NCI-H146 (cell line): ENCODE measurements around the gene PCDHGA2.
"Not testable (repeated sequence)": the region's sequence is repeated elsewhere in the genome, so short reads cannot be mapped to it uniquely, and the experiment has no call there.

Experiments used
- DNase-seq: peaks from one replicate; lab custom pipeline; 2025; lab: John Stamatoyannopoulos, UW

The PCDHGA2 gene

DNA sequence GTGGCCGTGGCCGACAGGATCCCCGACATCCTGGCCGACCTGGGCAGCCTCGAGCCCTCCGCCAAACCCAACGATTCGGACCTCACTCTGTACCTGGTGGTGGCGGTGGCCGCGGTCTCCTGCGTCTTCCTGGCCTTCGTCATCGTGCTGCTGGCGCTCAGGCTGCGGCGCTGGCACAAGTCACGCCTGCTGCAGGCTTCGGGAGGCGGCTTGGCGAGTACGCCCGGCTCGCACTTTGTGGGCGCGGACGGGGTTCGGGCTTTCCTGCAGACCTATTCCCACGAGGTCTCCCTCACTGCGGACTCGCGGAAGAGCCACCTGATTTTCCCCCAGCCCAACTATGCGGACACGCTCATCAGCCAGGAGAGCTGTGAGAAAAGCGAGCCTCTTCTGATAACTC lies 7.5 kb downstream of the PCDHGA2 start:
- DNase-seq: not testable (repeated sequence)

DNA sequence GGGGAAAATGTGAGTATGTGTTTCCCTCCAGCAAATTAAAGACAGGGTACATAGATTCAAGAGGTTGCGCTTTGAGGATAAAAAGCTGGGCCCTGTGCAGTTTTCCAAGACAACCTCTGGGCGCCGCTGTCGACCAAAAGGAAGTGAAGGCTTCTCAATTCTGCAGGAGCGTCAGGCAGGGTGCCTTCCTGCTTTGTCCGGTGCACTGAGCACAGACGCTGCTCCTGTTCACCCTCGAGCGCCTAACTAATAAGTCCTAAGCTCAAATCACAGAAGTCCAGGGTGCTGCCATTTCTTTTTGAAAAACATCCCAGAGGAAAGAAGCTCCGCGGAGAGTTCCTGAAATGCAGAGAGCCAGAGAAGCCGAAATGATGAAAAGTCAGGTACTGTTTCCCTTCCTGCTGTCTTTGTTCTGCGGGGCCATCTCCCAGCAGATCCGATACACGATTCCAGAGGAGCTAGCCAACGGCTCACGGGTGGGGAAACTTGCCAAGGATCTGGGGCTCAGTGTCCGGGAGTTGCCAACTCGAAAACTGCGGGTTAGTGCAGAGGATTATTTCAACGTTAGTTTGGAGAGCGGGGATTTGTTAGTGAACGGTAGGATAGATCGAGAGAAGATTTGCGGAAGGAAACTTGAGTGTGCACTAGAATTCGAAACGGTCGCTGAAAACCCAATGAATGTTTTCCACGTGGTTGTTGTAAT lies 11.5 kb downstream of the PCDHGA2 start, which contains the start of gene PCDHGB1:
Gene PCDHGB1, plus strand, starts transcription at position 183 of the 703 bp plus-strand sequence. Its CDS starts 162 bp downstream, at position 345.
- DNase-seq: peak; percentile 83

DNA sequence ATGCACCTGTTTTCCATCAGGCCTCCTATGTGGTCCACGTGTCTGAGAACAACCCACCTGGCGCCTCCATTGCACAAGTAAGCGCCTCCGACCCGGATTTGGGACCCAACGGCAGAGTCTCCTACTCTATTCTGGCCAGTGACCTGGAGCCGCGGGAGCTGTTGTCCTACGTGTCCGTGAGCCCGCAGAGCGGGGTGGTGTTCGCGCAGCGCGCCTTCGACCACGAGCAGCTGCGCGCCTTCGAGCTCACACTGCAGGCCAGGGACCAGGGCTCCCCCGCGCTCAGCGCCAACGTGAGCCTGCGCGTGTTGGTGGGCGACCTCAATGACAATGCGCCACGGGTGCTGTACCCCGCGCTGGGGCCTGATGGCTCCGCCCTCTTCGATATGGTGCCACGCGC lies 13.0 kb downstream of the PCDHGA2 start:
- DNase-seq: no peak

DNA sequence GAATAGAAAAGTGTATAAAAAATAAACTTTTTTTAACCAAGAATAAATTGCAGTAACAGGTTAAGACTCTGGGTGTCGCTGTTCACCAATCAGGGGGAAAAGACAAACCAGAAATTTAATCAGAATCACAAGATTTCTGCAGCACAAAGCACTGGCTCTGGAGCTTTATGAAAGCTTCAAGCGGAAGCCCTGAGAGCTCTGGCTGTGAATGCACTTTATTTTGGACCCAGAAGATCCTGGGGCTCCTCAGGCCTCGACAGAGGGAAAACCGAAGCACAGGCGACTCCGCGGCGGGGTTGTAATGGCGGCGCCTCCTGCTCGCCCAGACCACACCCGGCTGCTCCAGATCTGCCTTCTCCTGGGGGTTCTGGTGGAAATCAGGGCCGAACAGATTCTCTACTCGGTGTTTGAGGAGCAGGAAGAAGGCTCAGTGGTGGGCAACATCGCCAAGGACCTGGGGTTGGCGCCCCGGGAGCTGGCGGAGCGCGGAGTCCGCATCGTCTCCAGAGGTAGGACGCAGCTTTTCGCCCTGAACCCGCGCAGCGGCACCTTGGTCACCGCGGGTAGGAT lies 16.4 kb downstream of the PCDHGA2 start, which contains the start of gene PCDHGA4:
Gene PCDHGA4, plus strand, starts transcription at position 122 of the 570 bp plus-strand sequence. Its CDS starts 87 bp downstream, at position 209.
- no peak for DNase-seq

DNA sequence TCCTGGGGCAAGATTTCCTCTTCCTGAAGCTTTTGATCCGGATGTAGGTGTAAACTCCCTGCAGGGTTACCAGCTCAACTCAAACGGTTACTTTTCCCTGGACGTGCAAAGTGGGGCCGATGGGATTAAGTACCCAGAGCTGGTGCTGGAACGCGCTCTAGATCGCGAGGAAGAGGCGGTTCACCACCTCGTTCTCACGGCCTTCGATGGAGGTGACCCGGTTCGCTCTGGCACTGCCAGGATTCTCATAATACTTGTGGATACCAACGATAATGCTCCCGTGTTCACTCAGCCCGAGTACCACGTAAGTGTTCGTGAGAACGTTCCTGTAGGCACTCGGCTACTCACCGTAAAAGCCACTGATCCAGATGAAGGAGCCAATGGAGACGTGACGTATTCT lies 17.1 kb downstream of the PCDHGA2 start:
- DNase-seq: no peak

DNA sequence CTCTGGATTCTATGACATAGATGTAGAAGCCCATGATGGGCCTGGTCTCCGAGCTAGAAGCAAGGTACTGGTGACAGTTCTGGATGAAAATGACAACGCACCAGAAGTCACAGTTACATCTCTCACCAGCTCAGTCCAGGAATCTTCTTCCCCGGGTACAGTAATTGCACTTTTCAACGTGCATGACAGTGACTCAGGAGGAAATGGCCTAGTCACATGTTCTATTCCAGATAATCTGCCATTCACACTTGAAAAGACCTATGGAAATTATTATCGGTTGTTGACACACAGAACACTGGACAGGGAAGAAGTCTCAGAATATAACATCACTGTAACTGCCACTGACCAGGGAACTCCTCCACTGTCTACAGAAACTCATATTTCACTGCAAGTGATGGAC lies 17.6 kb downstream of the PCDHGA2 start:
- DNase-seq: no peak

DNA sequence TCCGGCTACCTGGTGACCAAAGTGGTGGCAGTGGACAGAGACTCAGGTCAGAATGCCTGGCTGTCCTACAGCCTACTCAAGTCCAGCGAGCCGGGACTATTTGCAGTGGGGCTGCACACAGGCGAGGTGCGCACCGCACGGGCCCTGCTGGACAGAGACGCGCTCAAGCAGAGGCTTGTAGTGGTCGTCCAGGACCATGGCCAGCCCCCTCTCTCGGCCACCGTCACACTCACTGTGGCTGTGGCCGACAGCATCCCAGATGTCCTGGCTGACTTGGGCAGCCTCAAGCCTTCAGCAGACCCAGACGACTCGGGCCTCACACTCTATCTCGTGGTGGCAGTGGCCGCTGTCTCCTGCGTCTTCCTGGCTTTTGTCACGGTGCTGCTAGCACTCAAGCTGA lies 18.4 kb downstream of the PCDHGA2 start:
- DNase-seq: no peak

DNA sequence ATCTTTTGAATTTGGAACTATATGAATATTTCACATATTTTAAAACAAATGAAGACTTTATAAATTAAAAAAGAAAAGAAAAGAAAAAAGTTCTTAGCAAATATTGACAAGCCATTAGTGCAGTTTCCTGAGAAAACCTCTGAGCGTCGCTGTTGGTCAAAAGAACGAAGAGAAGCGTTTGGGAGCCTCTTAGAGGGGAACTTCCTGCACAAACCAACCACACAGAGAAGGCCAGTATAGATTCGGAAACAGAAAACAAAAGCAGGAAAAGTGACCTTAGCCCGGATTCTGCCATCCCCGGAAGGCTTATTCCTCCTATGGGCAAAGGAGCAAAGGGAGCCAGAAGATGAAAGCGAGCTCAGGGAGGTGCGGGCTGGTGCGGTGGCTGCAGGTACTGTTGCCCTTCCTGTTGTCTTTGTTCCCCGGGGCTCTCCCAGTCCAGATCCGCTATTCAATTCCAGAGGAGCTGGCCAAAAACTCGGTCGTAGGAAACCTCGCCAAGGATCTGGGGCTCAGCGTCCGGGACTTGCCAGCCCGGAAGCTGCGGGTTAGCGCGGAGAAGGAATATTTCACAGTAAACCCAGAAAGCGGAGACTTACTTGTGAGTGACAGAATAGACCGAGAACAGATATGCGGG lies 21.3 kb downstream of the PCDHGA2 start, which contains the start of gene PCDHGB2:
Gene PCDHGB2, plus strand, starts transcription at position 205 of the 637 bp plus-strand sequence. Its CDS starts 142 bp downstream, at position 347.
- DNase-seq: no peak

DNA sequence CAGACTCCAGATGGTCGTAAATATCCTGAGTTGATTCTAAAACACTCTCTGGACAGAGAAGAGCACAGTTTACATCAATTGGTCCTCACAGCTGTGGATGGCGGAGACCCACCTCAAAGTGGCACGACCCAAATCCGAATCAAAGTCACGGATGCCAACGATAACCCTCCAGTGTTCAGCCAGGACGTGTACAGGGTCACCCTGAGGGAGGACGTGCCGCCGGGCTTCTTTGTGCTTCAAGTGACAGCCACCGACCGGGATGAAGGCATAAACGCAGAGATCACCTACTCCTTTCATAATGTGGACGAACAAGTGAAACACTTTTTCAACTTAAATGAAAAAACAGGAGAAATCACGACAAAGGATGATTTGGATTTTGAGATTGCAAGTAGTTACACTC lies 22.1 kb downstream of the PCDHGA2 start:
- no peak for DNase-seq

DNA sequence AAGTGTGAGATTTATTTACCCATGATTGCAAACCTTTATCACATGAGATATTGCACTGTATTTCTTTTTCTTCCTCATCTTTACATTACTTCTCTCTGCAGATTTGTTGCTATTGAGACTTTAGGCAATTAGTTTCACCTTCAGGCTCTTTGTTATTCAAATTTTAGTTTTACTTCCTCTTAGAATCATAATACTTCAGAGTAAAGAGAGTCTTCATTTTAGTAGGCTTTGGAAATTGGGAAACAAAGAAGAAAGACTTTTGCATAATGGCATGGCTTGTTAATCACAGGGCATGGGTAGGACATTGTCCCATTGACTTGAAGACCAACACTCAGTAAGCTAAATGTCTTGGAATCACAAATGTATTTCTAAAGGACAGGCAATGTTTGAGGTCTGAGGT lies 24.2 kb downstream of the PCDHGA2 start:
- no peak for DNase-seq

DNA sequence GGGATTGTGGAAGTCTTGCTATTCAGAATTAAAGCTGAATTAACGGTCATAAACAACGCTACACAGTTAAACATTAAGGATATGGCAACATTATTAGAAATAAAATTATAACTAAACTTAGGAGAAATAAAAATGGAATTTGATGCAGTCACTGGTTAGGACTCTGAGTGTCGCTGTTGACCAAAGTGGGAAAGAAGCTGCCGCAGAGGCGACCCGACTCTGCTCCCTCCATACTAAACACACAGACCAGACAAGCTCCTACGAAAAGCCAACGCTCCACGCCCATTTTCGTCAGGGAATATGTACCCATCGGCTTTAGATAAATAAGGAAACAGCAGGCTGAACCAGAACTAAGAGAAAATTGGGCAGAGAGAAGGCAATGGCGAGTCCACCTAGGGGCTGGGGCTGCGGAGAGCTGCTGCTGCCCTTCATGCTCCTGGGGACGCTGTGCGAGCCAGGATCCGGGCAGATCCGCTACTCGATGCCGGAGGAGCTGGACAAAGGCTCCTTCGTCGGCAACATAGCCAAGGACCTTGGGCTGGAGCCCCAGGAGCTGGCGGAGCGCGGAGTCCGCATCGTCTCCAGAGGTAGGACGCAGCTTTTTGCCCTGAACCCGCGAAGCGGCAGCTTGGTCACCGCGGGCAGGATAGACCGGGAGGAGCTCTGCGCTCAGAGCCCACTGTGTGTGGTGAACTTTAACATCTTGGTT lies 25.5 kb downstream of the PCDHGA2 start, which contains the start of gene PCDHGA5:
Gene PCDHGA5, plus strand, starts transcription at position 211 of the 709 bp plus-strand sequence. Its CDS starts 169 bp downstream, at position 380.
- no peak for DNase-seq

DNA sequence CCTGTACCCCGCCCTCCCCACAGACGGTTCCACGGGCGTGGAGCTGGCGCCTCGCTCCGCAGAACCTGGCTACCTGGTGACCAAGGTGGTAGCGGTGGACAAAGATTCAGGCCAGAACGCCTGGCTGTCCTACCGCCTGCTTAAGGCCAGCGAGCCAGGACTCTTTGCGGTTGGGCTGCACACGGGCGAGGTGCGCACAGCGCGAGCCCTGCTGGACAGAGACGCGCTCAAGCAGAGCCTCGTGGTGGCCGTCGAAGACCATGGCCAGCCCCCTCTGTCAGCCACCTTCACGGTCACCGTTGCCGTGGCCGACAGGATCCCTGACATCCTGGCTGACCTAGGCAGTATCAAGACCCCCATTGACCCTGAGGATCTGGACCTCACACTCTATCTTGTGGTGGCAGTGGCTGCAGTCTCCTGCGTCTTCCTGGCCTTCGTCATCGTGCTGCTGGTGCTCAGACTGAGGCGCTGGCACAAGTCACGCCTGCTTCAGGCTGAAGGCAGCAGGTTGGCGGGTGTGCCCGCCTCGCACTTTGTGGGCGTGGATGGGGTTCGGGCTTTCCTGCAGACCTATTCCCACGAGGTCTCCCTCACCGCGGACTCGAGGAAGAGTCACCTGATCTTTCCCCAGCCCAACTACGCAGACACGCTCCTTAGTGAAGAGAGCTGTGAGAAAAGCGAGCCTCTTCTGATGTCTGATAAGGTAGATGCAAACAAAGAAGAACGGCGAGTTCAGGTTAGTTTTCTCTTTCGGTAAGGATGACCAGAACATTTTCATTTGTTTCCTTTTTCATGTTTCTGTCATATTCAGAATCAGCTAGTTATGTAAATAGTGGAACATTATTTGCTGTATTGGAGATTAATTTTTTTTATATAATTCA lies 27.7 kb downstream of the PCDHGA2 start:
- no peak for DNase-seq

DNA sequence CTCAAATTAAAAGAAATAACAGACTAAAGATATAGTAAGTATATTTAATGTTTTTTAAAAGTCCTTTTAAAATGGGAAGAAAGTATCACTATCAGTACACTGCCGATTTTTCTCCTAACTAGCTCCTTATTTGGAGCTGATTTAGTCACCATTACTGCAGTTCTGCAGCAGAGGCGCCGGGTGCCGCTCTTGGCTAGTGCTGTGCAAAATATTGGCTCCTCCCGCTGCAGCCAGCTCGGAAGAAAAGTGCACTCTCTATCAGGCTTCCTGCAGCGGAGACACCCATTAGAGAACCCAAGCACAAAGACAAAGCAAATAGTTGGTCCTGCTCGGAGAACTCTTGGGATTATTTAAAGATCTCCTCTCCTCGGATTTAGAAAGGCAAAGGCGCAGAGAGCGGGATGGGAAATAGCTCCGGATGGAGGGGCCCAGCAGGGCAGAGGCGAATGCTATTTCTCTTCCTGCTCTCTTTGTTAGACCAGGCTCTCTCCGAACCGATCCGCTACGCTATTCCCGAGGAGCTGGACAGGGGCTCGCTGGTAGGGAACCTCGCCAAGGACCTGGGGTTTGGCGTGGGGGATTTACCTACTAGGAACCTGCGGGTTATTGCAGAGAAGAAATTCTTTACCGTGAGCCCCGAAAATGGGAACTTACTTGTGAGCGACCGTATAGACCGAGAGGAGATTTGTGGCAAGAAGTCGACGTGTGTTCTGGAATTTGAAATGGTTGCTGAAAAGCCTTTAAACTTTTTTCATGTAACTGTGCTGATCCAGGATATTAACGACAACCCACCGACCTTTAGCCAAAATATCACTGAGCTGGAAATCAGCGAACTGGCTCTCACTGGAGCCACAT lies 31.7 kb downstream of the PCDHGA2 start, which contains the start of gene PCDHGB3:
Gene PCDHGB3, plus strand, starts transcription at position 249 of the 855 bp plus-strand sequence. Its CDS starts 153 bp downstream, at position 402.
- DNase-seq: no peak

DNA sequence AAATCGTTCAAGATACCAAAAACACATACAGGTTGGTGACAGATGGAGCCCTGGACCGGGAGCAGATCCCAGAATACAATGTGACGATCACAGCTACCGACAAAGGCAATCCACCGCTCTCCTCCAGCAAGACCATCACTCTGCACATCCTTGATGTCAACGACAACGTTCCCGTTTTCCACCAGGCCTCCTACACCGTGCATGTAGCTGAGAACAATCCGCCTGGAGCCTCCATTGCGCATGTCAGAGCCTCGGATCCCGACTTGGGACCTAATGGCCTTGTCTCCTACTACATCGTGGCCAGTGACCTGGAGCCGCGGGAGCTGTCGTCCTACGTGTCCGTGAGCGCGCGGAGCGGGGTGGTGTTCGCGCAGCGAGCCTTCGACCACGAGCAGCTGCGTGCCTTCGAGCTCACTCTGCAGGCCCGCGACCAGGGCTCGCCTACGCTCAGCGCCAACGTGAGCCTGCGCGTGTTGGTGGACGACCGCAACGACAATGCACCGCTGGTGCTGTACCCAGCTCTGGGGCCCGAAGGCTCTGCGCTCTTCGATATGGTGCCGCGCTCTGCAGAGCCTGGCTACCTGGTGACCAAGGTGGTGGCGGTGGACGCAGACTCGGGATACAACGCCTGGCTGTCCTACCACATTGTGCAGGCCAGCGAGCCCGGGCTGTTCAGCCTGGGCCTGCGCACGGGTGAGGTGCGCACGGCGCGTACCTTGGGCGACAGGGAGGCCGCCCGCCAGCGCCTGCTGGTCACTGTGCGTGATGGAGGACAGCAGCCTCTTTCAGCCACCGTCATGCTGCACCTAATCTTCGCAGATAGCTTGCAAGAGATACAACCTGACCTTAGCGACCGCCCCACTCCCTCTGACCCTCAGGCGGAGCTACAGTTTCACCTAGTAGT lies 33.3 kb downstream of the PCDHGA2 start:
- no peak for DNase-seq

DNA sequence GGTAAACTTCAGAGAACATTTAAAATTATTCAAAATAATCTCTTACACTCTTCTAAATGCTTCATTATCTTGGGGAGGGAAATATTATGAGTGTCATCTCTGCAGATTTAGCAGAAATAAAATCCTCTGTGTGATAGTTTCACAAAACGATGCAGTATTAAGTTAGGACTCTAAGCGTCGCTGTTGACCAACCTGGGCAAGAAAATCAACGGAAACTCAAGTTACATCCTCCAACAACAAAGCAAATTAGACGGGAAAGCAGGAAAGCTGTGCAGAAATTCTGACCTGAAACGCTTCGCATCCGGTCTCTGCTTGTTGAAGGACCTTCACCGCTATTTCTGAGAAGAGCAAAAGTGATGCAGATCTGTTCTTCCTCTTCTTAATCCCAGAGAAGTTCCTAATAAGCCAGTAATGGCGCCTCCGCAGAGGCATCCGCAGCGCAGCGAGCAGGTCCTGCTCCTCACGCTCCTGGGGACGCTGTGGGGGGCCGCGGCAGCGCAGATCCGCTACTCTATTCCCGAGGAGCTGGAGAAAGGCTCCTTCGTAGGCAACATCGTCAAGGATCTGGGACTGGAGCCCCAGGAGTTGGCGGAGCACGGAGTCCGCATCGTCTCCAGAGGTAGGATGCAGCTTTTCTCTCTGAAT lies 35.2 kb downstream of the PCDHGA2 start, which contains the start of gene PCDHGA6:
Gene PCDHGA6, plus strand, starts transcription at position 219 of the 645 bp plus-strand sequence. Its CDS starts 193 bp downstream, at position 412.
- DNase-seq: no peak

DNA sequence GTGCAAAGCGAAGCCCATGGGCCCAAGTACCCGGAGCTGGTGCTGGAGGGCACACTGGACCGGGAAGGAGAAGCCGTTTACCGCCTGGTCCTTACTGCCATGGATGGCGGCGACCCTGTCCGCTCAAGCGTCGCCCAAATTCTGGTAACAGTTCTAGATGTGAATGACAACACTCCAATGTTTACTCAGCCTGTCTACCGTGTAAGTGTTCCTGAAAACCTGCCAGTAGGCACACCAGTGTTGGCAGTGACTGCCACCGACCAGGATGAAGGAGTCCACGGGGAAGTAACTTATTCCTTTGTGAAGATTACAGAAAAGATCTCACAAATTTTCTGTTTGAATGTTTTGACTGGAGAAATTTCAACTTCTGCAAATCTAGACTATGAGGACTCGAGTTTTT lies 36.1 kb downstream of the PCDHGA2 start:
- no peak for DNase-seq

DNA sequence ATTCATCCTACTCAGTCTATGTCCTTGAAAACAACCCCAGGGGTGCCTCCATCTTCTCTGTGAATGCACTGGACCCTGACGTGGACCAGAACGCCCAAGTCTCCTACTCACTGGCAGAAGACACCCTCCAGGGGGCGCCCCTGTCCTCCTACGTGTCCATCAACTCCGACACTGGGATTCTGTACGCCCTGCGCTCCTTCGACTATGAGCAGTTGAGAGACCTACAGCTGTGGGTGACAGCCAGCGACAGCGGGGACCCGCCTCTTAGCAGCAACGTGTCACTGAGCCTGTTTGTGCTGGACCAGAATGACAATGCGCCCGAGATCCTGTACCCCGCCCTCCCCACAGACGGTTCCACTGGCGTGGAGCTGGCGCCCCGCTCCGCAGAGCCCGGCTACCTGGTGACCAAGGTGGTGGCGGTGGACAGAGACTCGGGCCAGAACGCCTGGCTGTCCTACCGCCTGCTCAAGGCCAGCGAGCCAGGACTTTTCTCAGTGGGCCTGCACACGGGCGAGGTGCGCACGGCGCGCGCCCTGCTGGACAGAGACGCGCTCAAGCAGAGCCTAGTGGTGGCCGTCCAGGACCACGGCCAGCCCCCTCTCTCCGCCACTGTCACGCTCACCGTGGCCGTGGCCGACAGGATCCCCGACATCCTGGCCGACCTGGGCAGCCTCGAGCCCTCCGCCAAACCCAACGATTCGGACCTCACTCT lies 37.0 kb downstream of the PCDHGA2 start:
- not testable (repeated sequence) for DNase-seq
